Measurements from ENCODE around the gene TMEM191B.
"Not testable (repeated sequence)": the region's sequence is repeated elsewhere in the genome, so short reads cannot be mapped to it uniquely, and the experiment has no call there.

The TMEM191B gene

DNA sequence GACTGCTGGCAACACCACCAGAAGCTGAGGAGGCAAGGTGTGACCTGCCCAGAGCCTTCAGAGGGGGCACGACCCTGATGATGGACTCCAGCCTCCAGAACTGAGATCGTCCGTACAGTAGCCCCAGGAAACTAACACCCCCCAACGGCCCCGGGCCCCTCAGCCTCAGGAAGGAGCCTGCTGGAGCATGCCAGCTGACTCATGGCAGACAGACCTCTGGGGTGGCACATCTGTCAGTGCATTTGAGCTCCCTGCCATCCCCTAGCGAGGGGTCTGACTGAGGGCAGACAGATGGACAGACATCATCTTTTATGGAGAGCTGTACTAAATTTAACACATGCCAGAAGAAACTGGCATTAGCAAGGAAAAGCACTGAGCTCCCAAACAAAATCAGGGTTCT is 12.4 kb downstream of the TMEM191B start:
- not testable (repeated sequence) for DNase-seq; H2BK12ac ChIP-seq (ENCODE audit: low read length); H3K23ac ChIP-seq (ENCODE audit: low read length); H3K4me3 ChIP-seq (ENCODE audit: low read depth, low read length); H3K36me3 ChIP-seq (ENCODE audit: control insufficient read depth in 1 of 2, insufficient read depth in 2 of 2, low read length in 2 of 2); H3K14ac ChIP-seq (ENCODE audit: low read length); H3K4me2 ChIP-seq (ENCODE audit: low read length); H4K91ac ChIP-seq (ENCODE audit: low read depth, low read length); H2BK5ac ChIP-seq (ENCODE audit: low read depth, low read length, poor library complexity); H3K9me3 ChIP-seq (ENCODE audit: insufficient read depth, low read depth, low read length); H3K4ac ChIP-seq (ENCODE audit: low read depth, low read length); H2AFZ ChIP-seq (ENCODE audit: insufficient read depth, low read length, poor library complexity); H3K4me1 ChIP-seq (ENCODE audit: control insufficient read depth in 1 of 2, insufficient read depth in 2 of 2, low read length in 2 of 2); H3K18ac ChIP-seq (ENCODE audit: low read length); H3K79me1 ChIP-seq (ENCODE audit: low read length); H4K12ac ChIP-seq (ENCODE audit: low read depth, low read length); H3K9ac ChIP-seq (ENCODE audit: low read length); H3K79me2 ChIP-seq (ENCODE audit: control insufficient read depth, insufficient read depth, low read length, poor library complexity); H2AK5ac ChIP-seq (ENCODE audit: low read length); H2BK120ac ChIP-seq (ENCODE audit: insufficient read depth, low read length, poor library complexity); H4K8ac ChIP-seq (ENCODE audit: low read depth, low read length); H3K27me3 ChIP-seq (ENCODE audit: insufficient read depth, low read length); H3K27ac ChIP-seq (ENCODE audit: low read depth, low read length)
- no CpG with 5 or more reads among the region's 6 CpGs for WGBS (ENCODE audit: extremely low coverage, insufficient coverage, insufficient read length)

DNA sequence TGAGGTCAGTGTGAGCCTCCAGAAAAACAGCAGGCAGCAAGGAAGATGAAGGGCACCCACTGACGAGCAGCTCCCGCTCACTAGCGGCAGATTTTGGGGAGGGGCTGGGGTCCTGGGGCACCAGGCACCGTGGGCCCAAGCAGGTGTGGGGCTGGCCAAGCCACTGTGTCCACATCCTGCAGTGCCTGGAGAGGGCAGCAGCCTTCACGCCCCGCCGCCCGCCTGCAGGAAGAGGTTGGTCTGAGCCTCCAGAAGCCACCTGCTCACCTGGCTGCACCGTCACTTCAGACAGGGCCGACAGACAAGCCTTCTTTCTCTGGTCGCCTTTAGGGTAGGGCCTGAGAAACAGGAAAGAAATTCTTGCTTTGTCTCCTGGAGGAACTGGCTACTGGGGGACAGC is 15.8 kb downstream of the TMEM191B start:
- not testable (repeated sequence) for H3K23ac ChIP-seq (ENCODE audit: low read length); H3K9ac ChIP-seq (ENCODE audit: low read length); H3K9me3 ChIP-seq (ENCODE audit: insufficient read depth, low read depth, low read length); H2AK5ac ChIP-seq (ENCODE audit: low read length); H4K91ac ChIP-seq (ENCODE audit: low read depth, low read length); H3K27ac ChIP-seq (ENCODE audit: low read depth, low read length); H2BK5ac ChIP-seq (ENCODE audit: low read depth, low read length, poor library complexity); H2BK120ac ChIP-seq (ENCODE audit: insufficient read depth, low read length, poor library complexity); H4K12ac ChIP-seq (ENCODE audit: low read depth, low read length); H3K79me1 ChIP-seq (ENCODE audit: low read length); H3K18ac ChIP-seq (ENCODE audit: low read length); H3K79me2 ChIP-seq (ENCODE audit: control insufficient read depth, insufficient read depth, low read length, poor library complexity); H4K8ac ChIP-seq (ENCODE audit: low read depth, low read length); H2AFZ ChIP-seq (ENCODE audit: insufficient read depth, low read length, poor library complexity); DNase-seq; H3K4ac ChIP-seq (ENCODE audit: low read depth, low read length); H3K4me1 ChIP-seq (ENCODE audit: control insufficient read depth in 1 of 2, insufficient read depth in 2 of 2, low read length in 2 of 2); H3K14ac ChIP-seq (ENCODE audit: low read length); H3K27me3 ChIP-seq (ENCODE audit: insufficient read depth, low read length); H3K4me3 ChIP-seq (ENCODE audit: low read depth, low read length); H3K4me2 ChIP-seq (ENCODE audit: low read length); H2BK12ac ChIP-seq (ENCODE audit: low read length); H3K36me3 ChIP-seq (ENCODE audit: control insufficient read depth in 1 of 2, insufficient read depth in 2 of 2, low read length in 2 of 2)
- no CpG with 5 or more reads among the region's 11 CpGs for WGBS (ENCODE audit: extremely low coverage, insufficient coverage, insufficient read length)

DNA sequence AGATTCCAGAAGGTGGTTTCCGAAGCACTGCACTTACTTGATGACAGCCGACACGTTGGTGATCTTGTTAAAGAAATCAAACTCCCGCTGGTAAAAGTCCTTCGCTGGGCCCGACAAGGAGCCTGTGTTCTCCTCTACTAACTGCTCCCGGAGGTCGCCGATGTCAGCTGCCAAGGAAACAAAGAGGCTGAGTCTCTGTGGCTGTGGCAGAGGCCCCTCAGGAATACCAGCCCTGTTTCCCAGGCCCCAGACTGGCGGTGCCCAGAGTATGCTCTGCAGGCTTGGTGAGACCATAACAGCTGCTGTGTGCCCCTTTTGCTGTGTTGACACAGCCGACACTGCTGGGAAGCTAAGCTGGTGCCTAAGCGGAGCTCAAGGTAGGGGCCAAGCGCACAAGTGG is 17.0 kb downstream of the TMEM191B start:
- H3K4me2 ChIP-seq (ENCODE audit: low read length); H3K79me1 ChIP-seq (ENCODE audit: low read length); H3K36me3 ChIP-seq (ENCODE audit: control insufficient read depth in 1 of 2, insufficient read depth in 2 of 2, low read length in 2 of 2); H3K14ac ChIP-seq (ENCODE audit: low read length); H2BK120ac ChIP-seq (ENCODE audit: insufficient read depth, low read length, poor library complexity); H4K8ac ChIP-seq (ENCODE audit: low read depth, low read length); H3K4ac ChIP-seq (ENCODE audit: low read depth, low read length); DNase-seq; H2BK12ac ChIP-seq (ENCODE audit: low read length); H3K18ac ChIP-seq (ENCODE audit: low read length); H4K12ac ChIP-seq (ENCODE audit: low read depth, low read length); H3K23ac ChIP-seq (ENCODE audit: low read length); H2BK5ac ChIP-seq (ENCODE audit: low read depth, low read length, poor library complexity); H3K9me3 ChIP-seq (ENCODE audit: insufficient read depth, low read depth, low read length); H3K27ac ChIP-seq (ENCODE audit: low read depth, low read length); H3K4me3 ChIP-seq (ENCODE audit: low read depth, low read length); H2AFZ ChIP-seq (ENCODE audit: insufficient read depth, low read length, poor library complexity); H3K27me3 ChIP-seq (ENCODE audit: insufficient read depth, low read length); H4K91ac ChIP-seq (ENCODE audit: low read depth, low read length); H3K4me1 ChIP-seq (ENCODE audit: control insufficient read depth in 1 of 2, insufficient read depth in 2 of 2, low read length in 2 of 2); H3K79me2 ChIP-seq (ENCODE audit: control insufficient read depth, insufficient read depth, low read length, poor library complexity); H3K9ac ChIP-seq (ENCODE audit: low read length); H2AK5ac ChIP-seq (ENCODE audit: low read length): not testable (repeated sequence)
- no CpG with 5 or more reads among the region's 13 CpGs for WGBS (ENCODE audit: extremely low coverage, insufficient coverage, insufficient read length)

DNA sequence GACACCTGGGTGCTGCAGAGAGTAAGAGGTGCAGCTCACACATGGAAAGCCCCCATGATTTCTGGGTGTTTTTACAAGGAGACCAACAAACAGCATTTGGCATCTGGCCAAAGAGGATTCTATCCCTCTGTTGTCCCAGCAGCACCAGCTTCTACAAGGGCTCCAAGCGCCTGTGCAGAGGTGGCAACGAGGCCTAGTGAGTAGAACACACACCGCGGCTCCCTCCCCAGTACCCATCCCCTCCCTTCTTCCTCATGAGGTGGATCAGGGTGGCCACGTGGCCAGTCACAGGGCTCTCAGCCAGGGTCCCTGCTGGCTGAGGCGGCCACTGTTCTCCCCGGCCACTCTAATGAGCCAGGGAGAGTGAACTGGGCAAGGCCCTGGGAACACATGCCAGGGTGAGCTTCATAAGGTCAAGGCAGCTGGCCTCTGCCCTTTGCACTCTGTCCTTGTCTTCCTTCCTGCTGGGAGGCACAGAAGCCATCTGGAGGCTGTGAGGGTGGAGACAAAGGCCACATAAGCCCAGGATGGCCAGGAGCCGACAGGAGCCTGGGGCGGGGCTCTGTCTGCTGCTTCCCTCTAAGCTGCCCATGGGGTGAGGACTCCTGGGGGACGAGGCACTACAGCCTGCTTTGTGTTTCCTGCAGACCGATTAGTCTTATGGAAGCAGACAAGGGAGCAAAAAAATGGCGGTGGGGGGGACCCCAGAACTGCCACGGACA is 22.0 kb downstream of the TMEM191B start:
- not testable (repeated sequence) for H2AK5ac ChIP-seq (ENCODE audit: low read length); H2BK5ac ChIP-seq (ENCODE audit: low read depth, low read length, poor library complexity); H3K79me2 ChIP-seq (ENCODE audit: control insufficient read depth, insufficient read depth, low read length, poor library complexity); H4K12ac ChIP-seq (ENCODE audit: low read depth, low read length); H2BK12ac ChIP-seq (ENCODE audit: low read length); H4K91ac ChIP-seq (ENCODE audit: low read depth, low read length); H3K18ac ChIP-seq (ENCODE audit: low read length); H3K4me2 ChIP-seq (ENCODE audit: low read length); H3K36me3 ChIP-seq (ENCODE audit: control insufficient read depth in 1 of 2, insufficient read depth in 2 of 2, low read length in 2 of 2); H3K23ac ChIP-seq (ENCODE audit: low read length); H3K9ac ChIP-seq (ENCODE audit: low read length); H3K4me3 ChIP-seq (ENCODE audit: low read depth, low read length); H2AFZ ChIP-seq (ENCODE audit: insufficient read depth, low read length, poor library complexity); H2BK120ac ChIP-seq (ENCODE audit: insufficient read depth, low read length, poor library complexity); H3K79me1 ChIP-seq (ENCODE audit: low read length); H3K9me3 ChIP-seq (ENCODE audit: insufficient read depth, low read depth, low read length); H3K27me3 ChIP-seq (ENCODE audit: insufficient read depth, low read length); H4K8ac ChIP-seq (ENCODE audit: low read depth, low read length); H3K27ac ChIP-seq (ENCODE audit: low read depth, low read length); H3K14ac ChIP-seq (ENCODE audit: low read length); H3K4ac ChIP-seq (ENCODE audit: low read depth, low read length); H3K4me1 ChIP-seq (ENCODE audit: control insufficient read depth in 1 of 2, insufficient read depth in 2 of 2, low read length in 2 of 2); DNase-seq
- WGBS (ENCODE audit: extremely low coverage, insufficient coverage, insufficient read length), result no CpG with 5 or more reads among the region's 13 CpGs

All from trophoblast cell (in vitro differentiated cells and primary cell).